GM12878 (cell line): ENCODE results near the gene ATP2A2. TPM values are rescaled to one million over a fixed set of nuclear protein-coding genes. Genes with fewer than 3 reads are reported as not detected.

Experiments
- ATAC-seq: fragments of 200-7000 bp; cut with Tn5 transposase; 3 replicates; pipeline ENCODE4 v1.9.1; 2020; ENCODE audit warnings: mild to moderate bottlenecking, moderate library complexity
- BruUV-seq: library from RNA; stranded (reverse); fragments of 400-500 nt; replicated peaks from 2 replicates; lab custom pipeline; 2021; lab: Mats Ljungman, UMichigan
- CTCF ChIA-PET: fragments of 300-600 bp; sonication (Branson Sonifier 250); formaldehyde crosslinking; extraction: SDS; loops from one replicate; lab custom pipeline; 2021; ENCODE audit warnings: inconsistent platforms; lab: Yijun Ruan, JAX
- POLR2A ChIA-PET: fragments of 350-600 bp; formaldehyde crosslinking; extraction: SDS; loops from one replicate; lab custom pipeline; 2021; ENCODE audit warnings: inconsistent platforms; lab: Charles Lee
- RAD21 ChIA-PET: fragments of 300-600 bp; sonication (Branson Sonifier 250); formaldehyde crosslinking; loops from one replicate; lab custom pipeline; 2023; ENCODE audit warnings: antibody characterized with exemption; ENCODE audit not compliant: unreplicated experiment; lab: Charles Lee
- SMC1A ChIA-PET: fragments of 300-600 bp; sonication (Branson Sonifier 250); formaldehyde crosslinking; loops from one replicate; lab custom pipeline; 2023; ENCODE audit not compliant: unreplicated experiment, uncharacterized antibody; lab: Charles Lee
- DNase-seq: peaks from one replicate; pipeline ENCODE4 v3.0.0-alpha.2; 2011; ENCODE audit warnings: low read depth, low spot score
- FAIRE-seq: peaks from 3 replicates; lab custom pipeline; 2011; peaks lifted over from hg19 to GRCh38; lab: Jason Lieb, UNC
- H2AFZ ChIP-seq: 2 replicates; pipeline ENCODE4 v1.6.0; 2011; ENCODE audit warnings: low read depth, low read length, control low read depth; ENCODE audit not compliant: control insufficient read depth
- H3K27ac ChIP-seq: 2 replicates; pipeline ENCODE4 v1.5.1; 2011; ENCODE audit warnings: control low read depth; ENCODE audit not compliant: control insufficient read depth, insufficient read depth
- H3K27me3 ChIP-seq, 2 experiments: replicated peaks in 1 of 2; 2 replicates each; pipeline versions ENCODE4 v1.6.0 to v1.6.1; 2011; ENCODE audit warnings: low read length in 1 of 2; ENCODE audit not compliant: control insufficient read depth in 2 of 2, insufficient read depth in 2 of 2
- H3K36me3 ChIP-seq, 2 experiments: 2 replicates each; pipeline ENCODE4 v1.5.1; 2011; ENCODE audit warnings: low read length in 1 of 2; ENCODE audit not compliant: control insufficient read depth in 2 of 2, insufficient read depth in 2 of 2
- H3K4me1 ChIP-seq: 2 replicates; pipeline ENCODE4 v1.6.1; 2011; ENCODE audit warnings: mild to moderate bottlenecking, low read length, moderate library complexity, mixed read lengths; ENCODE audit not compliant: control insufficient read depth, insufficient read depth
- H3K4me2 ChIP-seq: 2 replicates; pipeline ENCODE4 v1.6.0; 2011; ENCODE audit warnings: control low read depth; ENCODE audit not compliant: control insufficient read depth, insufficient read depth
- H3K4me3 ChIP-seq: fragments of 200-600 bp; sonication (generic); 2 replicates; pipeline ENCODE4 v1.5.1; 2016
- H3K79me2 ChIP-seq: 2 replicates; pipeline ENCODE4 v1.6.0; 2011; ENCODE audit warnings: low read length; ENCODE audit not compliant: control insufficient read depth, insufficient read depth
- H3K9ac ChIP-seq: 2 replicates; pipeline ENCODE4 v1.8.0; 2011; ENCODE audit warnings: low read length, control low read depth, mixed read lengths; ENCODE audit not compliant: control insufficient read depth, insufficient read depth
- H3K9me3 ChIP-seq: replicated peaks from 3 replicates; pipeline ENCODE4 v1.5.1; 2011; ENCODE audit warnings: mild to moderate bottlenecking, low read length; ENCODE audit not compliant: control insufficient read depth, insufficient read depth
- H4K20me1 ChIP-seq: 2 replicates; pipeline ENCODE4 v1.6.0; 2011; ENCODE audit not compliant: control insufficient read depth, insufficient read depth
- BCLAF1 ChIP-seq: fragments of 450-650 bp; IDR thresholded peaks from 2 replicates; pipeline ENCODE4 v1.6.1; 2017; ENCODE audit warnings: antibody characterized with exemption, mild to moderate bottlenecking, moderate library complexity
- CHD2 ChIP-seq: IDR thresholded peaks from 2 replicates; pipeline ENCODE4 v1.6.1; 2011; ENCODE audit warnings: low read depth, low read length, improper control_type of control experiment, borderline replicate concordance
- EED ChIP-seq: sonication (generic); IDR thresholded peaks from 2 replicates; pipeline ENCODE4 v1.6.1; 2016; ENCODE audit warnings: antibody characterized with exemption, low read depth
- ESRRA ChIP-seq: IDR thresholded peaks from 2 replicates; pipeline ENCODE4 v1.6.1; 2012; ENCODE audit warnings: mild to moderate bottlenecking, low read length, improper control_type of control experiment
- FOXK2 ChIP-seq: fragments of 450-650 bp; IDR thresholded peaks from 2 replicates; pipeline ENCODE4 v1.6.1; 2017; ENCODE audit warnings: mild to moderate bottlenecking, moderate library complexity
- MEF2A ChIP-seq: IDR thresholded peaks from 2 replicates; pipeline ENCODE4 v1.6.1; 2011; ENCODE audit warnings: low read depth, mild to moderate bottlenecking, low read length, moderate library complexity; ENCODE audit not compliant: insufficient read depth
- MTA2 ChIP-seq: fragments of 450-650 bp; IDR thresholded peaks from 2 replicates; pipeline ENCODE4 v1.6.1; 2016; ENCODE audit warnings: low read depth, mild to moderate bottlenecking, moderate library complexity
- NFIC ChIP-seq: IDR thresholded peaks from 2 replicates; pipeline ENCODE4 v1.6.1; 2012; ENCODE audit warnings: low read depth, mild to moderate bottlenecking, inconsistent platforms, low read length, moderate library complexity
- PAX8 ChIP-seq: fragments of 450-650 bp; IDR thresholded peaks from 2 replicates; pipeline ENCODE4 v1.6.1; 2017; ENCODE audit warnings: mild to moderate bottlenecking, moderate library complexity
- RBBP5 ChIP-seq: fragments of 200-600 bp; sonication (generic); conservative IDR thresholded peaks from 2 replicates; pipeline ENCODE4 v1.6.1; 2016
- SREBF1 ChIP-seq: IDR thresholded peaks from 2 replicates; pipeline ENCODE4 v1.6.1; 2012; ENCODE audit warnings: mild to moderate bottlenecking, low read length
- TCF3 ChIP-seq: IDR thresholded peaks from 2 replicates; pipeline ENCODE4 v1.6.1; 2012; ENCODE audit warnings: low read depth, mild to moderate bottlenecking, low read length, borderline replicate concordance; ENCODE audit not compliant: insufficient read depth
- ZNF217 ChIP-seq: fragments of 450-650 bp; IDR thresholded peaks from 2 replicates; pipeline ENCODE4 v1.6.1; 2017; ENCODE audit warnings: antibody characterized with exemption, mild to moderate bottlenecking
- WGBS: methylation state at CpG from one replicate; pipeline ENCODE4 v1.1.6; 2016; ENCODE audit warnings: low lambda C conversion rate; ENCODE audit not compliant: insufficient replicate concordance, insufficient coverage; ENCODE audit errors: missing lambda C conversion rate; 5-methylcytosine and 5-hydroxymethylcytosine counted together
- in situ Hi-C: fragments of 300-500 bp; cut with MboI; formaldehyde crosslinking; loops from 9 replicates; pipeline ENCODE4 v1.14.3; 2018; ENCODE audit warnings: mixed read lengths
- intact Hi-C: fragments of 100-400 bp; cut with micrococcal nuclease; formaldehyde crosslinking; loops from one replicate; pipeline ENCODE4 v1.14.2; 2022; ENCODE audit not compliant: unreplicated experiment
- polyA plus RNA-seq, 11 experiments: library from polyadenylated mRNA; depleted of rRNA in 4 of 11; unstranded in 6 of 11; stranded (reverse) in 5 of 11; fragments of >200 nt; fragmentation: Nextera tagmentation in 4 of 11; fragmentation: Illumina TruSeq in 1 of 11; extraction: Ambion mirVana in 4 of 11; extraction: Trizol in 1 of 11; gene quantifications; 1 replicate in 1 of 11; 2 replicates in 10 of 11; pipeline versions ENCODE4 v1.2.1 to v1.2.3, GENCODE V29; 2011 to 2016; ENCODE audit warnings: inconsistent platforms in 2 of 11, missing spikeins in 2 of 11, low read depth in 1 of 11
- total RNA-seq, 4 experiments: library from RNA; depleted of rRNA in 3 of 4; stranded (reverse); fragments of >200 nt in 3 of 4; fragmentation: Illumina TruSeq in 1 of 4; extraction: Trizol in 1 of 4; gene quantifications; 2 replicates each; pipeline versions ENCODE4 v1.2.1 to v1.2.3, GENCODE V29; 2013 to 2021

The ATP2A2 gene
- total and polyA plus RNA-seq, 10 of the 15 experiments (the other 5 are each of a cell fraction or from before 2014, with no cell fraction given): 3.7 to 133 (median 34.4) TPM

- TF ChIP-seq NFIC (no peak), EED (no peak)
Measured at GRCh38 chr12:110234755-110235154, 46.3 kb upstream of the ATP2A2 start (continued).

DNA sequence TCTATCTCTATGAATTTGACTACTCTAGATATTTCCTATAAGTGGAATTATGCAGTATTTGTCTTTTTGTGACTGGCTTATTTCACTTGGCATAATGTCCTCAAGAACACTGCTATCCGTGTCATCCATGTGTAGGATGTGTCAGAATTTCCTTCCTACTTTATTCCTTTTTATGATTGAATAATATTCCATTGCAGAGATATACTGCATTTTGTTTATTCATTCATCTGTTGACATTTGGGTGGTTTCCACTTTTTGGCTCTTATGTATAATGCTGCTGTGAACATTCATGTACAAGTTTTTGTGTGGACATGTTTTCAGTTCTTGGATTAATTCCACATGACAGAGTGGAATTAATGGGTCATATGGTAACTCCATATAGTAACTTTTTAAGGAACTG lies 45.7 kb upstream of the ATP2A2 start:
- no peak overlapping the region for H3K9ac ChIP-seq
- SMC1A ChIA-PET: no interaction called here

More for the DNA sequence above, 45.7 kb upstream of the ATP2A2 start:
- Histone ChIP-seq H3K4me3 (no peak overlapping the region), H4K20me1 (no peaks in the 10 kb centered on the region), H3K79me2 (no peaks in the 10 kb centered on the region), H3K27ac (no peak overlapping the region), H3K4me2 (no peak overlapping the region), H2AFZ (no peak overlapping the region), H3K4me1 (no peaks in the 10 kb centered on the region), H3K27me3 (no peaks in the 10 kb centered on the region), H3K9me3 (no peaks in the 10 kb centered on the region), H3K36me3 (no peaks in the 10 kb centered on the region)
- in situ Hi-C loops (no loop called here), intact Hi-C loops (no loop called here)
- ChIA-PET POLR2A (no interaction called here), RAD21 (no interaction called here), CTCF (no interaction called here)
- 6% methylated on average over 1 of the region's 1 CpG for WGBS
- no peak for DNase-seq
- no TSS peak for BruUV-seq
- TF ChIP-seq PAX8 (no peak), BCLAF1 (no peak), RBBP5 (no peak), CHD2 (no peak), TCF3 (no peak), FOXK2 (no peak), MTA2 (no peak), ZNF217 (no peak), SREBF1 (no peak), MEF2A (no peak), ESRRA (no peak)
- no peak for FAIRE-seq
- no peak for ATAC-seq
